ENCODE results near the gene IKBKE.
A peak's percentile ranks its signal among the peaks of the same experiment; 100 is the strongest.

IKBKE gene

DNA sequence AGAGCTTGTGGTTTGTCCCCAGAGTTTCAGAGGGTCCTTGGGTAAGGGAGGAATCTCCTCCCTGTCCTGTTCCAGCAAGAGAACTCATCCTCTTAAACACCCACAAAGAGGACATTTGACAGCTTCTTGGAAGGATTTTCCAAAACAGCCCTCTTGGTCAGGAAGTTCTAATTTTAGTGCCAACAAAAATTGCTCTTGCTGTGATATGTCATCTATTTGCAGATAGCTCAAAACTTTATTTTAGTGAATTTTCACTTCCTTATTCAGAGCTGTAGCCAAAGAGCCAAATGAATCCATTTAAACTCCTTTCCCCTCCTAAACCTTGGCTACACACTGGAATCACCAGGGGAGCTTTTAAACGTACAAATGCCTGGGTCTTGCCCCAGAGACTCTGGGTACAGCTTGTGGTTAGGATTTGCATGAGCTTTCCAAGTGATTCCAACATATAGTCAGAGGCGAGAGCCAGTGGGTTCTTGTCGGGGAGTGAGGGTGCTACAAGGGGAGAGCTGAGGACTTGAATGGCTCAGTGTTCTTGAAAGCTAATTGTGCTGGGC lies 25.3 kb downstream of the IKBKE start:
- DNase-seq (ENCODE audit: low read depth in 3 of 3) = no peak

DNA sequence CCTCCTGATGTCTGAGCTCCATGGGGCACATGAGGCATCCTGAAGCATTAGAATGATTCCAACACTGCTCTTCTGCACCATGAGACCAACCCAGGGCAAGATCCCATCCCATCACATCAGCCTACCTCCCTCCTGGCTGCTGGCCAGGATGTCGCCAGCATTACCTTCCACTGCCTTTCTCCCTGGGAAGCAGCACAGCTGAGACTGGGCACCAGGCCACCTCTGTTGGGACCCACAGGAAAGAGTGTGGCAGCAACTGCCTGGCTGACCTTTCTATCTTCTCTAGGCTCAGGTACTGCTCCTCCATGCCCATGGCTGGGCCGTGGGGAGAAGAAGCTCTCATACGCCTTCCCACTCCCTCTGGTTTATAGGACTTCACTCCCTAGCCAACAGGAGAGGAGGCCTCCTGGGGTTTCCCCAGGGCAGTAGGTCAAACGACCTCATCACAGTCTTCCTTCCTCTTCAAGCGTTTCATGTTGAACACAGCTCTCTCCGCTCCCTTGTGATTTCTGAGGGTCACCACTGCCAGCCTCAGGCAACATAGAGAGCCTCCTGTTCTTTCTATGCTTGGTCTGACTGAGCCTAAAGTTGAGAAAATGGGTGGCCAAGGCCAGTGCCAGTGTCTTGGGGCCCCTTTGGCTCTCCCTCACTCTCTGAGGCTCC lies 26.0 kb downstream of the IKBKE start:
- DNase-seq (ENCODE audit: low read depth in 3 of 3) = no peak

GRCh38 chr1:206497363-206497762 lies 27.1 kb downstream of the IKBKE start:
- DNase-seq (ENCODE audit: low read depth in 3 of 3) = no peak

DNA sequence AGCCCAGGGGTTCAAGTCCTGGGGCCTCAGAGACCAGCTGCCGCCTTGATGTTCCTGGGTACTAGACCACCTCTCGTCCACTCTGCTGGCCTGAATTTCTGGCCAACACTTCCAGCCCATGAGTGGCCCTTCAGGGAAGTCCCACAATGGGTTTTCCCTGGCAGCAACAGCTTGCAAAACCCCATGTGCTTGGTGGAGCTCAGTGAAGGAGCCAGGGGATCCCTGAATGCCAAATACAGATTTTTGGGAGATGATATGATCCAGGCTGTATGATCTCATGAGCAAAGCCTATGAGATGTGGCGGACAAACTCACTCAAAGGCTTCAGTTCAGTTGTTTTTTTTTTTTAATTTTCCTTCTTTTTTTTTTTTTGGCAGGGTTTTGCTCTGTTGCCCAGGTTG lies 27.5 kb downstream of the IKBKE start:
- no peak for DNase-seq (ENCODE audit: low read depth in 3 of 3)

DNA sequence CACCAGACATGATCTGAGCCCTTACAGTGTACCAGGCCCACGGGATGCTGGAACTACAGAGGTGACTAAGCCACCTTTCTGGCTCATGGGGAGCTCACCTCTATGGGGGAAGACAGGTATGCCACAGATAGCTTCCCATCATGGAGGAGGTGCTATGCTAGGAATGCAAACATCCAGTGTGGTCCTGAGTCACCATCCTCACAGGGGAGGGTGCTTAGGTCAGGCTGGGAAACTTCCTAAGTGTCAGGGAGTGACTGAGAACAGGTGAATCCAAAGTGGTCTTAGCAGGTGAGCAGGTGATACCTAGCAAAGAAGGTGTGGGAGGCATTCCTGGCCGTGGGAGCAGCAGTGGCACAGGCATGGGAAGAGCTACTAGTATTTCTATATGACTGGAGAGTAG lies 28.4 kb downstream of the IKBKE start:
- no peak for DNase-seq (ENCODE audit: low read depth in 3 of 3)

DNA sequence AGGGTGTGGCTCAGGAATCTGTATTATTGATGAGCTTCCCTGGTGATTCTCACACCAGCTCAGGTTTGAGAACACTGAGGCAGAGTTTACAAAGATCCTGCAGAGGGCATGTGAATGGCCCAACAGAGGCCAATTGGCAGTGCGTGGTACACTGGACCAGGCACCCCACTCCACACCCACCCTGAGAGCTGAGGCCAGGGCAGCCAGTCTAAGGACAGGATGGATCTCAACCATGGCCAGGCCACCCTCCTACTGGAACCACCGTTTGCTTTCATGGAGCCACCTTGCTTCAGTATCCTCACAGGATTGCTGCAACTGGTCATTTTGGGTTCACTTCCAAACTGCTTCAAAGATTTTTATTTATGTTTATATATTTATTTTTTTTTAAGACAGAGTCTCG lies 29.8 kb downstream of the IKBKE start:
- no peak for DNase-seq (ENCODE audit: low read depth in 3 of 3)

- DNase-seq (ENCODE audit: low read depth in 3 of 3) = no peak
Measured at GRCh38 chr1:206501881-206502280, 31.6 kb downstream of the IKBKE start.

DNA sequence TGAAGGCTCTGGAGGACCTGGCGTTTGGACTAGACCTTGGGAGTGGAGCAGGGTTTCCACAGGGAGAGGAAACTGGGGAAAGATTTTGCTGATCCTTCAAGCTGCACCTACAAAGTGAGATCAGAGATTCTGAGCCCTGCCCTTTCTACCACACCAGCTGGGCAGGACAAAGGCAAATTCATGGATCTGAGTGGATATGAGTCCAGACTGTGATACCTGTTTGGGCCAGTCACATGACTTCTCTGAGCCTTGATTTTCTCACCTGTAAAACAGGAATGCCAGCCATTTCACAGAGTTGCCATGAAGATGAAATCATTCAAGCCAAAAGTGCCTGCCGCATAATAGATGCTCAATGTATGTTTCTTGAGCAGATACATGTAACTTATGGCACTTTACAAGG lies 32.1 kb downstream of the IKBKE start:
- no peak for DNase-seq (ENCODE audit: low read depth in 3 of 3)

GRCh38 chr1:206502812-206503211 lies 32.5 kb downstream of the IKBKE start:
- no peak for DNase-seq (ENCODE audit: low read depth in 3 of 3)

- peak; percentile 32 to 42 (median 40) for DNase-seq (ENCODE audit: low read depth in 3 of 3)
Measured at GRCh38 chr1:206503591-206504362, 33.5 kb downstream of the IKBKE start.

DNA sequence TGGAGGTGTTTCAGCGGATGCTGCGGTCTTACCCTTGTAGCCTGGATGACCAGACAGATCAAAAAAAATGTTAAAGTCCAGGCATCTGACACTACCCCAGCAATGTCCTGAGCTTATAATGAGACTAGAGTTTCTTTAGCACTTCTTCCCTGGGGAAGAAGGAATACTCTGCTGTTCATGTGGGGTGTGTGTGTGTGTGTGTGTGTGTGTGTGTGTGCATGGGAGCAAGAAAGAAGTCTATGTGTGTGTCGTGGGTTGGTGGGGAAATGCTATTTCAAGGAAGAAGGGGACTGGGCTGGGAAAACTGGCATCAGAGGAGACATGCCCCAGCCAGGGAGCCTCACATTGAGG lies 34.1 kb downstream of the IKBKE start:
- DNase-seq (ENCODE audit: low read depth in 3 of 3) = no peak

- DNase-seq (ENCODE audit: low read depth in 3 of 3) = no peak
Measured at GRCh38 chr1:206505702-206506355, 35.6 kb downstream of the IKBKE start.

DNA sequence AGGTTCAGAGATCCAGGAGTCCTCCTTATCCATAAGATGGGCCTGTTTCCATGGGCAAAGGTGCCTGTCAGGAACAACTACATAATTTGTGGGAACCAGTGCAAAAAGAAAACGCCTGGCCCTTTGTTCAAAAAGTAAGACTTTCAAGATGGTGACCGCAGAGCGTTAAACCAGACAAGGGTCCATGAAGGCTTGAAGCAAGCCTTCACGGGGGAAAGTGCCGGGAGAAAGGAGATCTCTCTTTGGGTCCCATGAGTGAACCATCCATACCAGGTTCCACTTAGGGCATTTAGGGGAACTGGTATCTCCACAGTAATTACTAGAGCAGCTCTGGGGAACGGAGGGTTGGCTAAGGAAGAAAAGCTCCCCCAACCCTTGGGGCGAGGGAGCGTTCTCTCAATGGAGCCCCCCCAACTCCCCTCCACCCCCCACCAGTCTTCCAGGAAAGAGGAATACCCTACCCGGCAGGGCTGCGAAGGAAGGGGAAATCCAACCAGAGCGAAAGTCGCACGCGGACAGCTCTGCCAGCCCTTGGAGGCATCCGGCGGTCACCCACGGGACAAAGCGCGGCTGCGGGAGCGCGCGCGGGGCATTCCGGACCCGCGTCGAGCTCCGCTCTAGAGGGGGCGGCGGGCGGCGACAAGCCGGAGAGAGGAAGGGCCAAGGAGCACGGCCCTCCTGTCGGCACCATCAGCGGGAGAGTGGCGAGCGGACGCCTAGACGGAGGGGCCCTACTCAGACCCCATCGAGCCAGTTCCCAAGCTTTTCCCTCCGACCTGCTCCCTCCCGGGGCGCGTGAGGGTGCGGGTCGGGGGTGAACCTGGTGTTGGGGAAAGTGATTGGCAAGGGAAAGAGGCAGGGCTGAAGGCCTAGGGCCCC lies 36.4 kb downstream of the IKBKE start:
- DNase-seq (ENCODE audit: low read depth in 3 of 3) = no peak

- peak; percentile 63 to 86 (median 66) for DNase-seq (ENCODE audit: low read depth in 3 of 3)
Measured at GRCh38 chr1:206507284-206508129, 37.2 kb downstream of the IKBKE start, which contains the start of gene RASSF5. TSS of gene RASSF5 (plus strand) at chr1:206507531. CDS start at chr1:206507603, 72 bp downstream.

DNA sequence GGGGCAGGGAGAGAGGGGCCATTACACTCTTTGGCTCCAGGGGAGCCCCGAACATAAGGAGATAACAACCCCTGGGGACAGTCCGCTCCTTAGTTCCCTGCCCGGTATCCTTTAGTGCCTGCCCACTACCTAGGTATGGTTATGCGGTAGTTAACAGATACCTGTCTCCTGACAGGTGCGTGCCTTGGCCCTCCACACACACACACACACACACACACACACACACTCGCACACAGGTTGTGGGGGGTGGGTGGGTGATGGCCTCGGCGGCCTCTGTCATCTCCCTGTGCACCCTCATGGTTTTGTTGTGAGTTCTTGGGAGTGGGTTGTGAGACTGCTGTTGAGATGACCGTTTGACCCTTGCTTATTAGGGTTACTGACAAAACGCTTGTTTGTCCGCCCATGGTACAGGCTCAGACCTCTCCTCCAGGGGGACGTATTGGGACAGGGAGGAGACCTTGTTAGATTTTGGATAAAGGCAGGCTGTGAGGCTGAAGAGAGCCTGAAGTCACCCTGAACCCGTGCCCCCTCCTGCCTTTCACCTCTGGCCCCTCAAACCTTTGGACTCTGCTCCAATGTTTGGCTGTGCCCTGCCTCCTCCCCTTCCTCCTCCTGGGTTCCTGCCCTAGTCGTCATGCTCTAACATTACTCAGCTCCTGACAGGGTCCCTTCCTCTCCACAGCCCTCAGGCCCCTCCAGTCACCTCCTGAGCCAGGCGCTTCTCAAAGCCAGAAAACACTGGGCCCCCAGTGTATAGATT lies 38.0 kb downstream of the IKBKE start:
- no peak for DNase-seq (ENCODE audit: low read depth in 3 of 3)

DNA sequence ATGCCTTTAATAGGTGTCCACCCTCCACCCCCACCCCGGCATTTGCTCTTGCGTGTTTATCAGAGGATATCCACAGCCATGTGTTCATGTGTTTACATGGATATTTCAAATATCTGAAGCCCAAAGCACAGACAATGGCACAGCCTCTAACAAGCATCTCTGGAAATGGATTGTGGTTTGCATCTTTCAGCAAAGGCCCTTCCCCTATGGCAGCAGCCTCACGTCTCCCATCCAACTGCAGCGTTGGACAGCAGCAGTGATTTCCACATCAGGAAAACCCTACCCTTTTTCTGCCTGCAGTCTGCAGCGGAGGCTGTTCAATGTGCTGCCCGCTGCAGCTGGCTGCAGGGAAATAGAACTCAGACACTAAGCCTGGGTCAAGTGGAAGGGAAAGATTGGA lies 38.7 kb downstream of the IKBKE start:
- DNase-seq (ENCODE audit: low read depth in 3 of 3) = no peak

DNA sequence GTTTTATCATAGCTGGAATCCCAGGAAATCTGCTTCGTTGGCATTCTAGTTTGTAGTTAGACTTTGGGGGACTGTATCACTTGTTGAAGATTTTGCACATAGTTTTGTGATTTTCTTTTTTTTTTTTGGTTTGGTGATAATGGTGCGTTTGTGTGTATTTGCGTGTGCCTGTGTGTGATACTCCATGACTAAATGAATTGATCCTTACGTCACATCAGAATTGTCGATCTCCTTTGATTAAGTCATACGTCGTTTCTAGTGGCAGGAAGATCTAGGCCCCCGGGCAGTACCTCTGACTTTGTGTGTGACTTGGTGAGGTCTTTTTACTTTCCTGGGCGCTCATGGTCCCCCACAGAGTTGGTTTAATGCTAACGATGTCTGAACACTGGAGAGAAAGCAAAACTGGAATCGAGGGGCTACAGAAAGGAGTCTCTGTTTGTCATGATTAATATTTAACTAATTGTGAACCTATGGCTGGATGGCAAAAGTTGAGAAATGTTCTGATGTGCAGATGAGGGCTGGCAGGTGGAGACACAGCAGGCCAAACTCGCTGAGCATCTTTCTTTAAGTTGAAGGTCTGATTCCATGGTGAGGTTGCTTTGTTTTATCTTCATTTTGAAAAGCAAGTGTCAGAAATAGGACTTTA lies 39.5 kb downstream of the IKBKE start:
- DNase-seq (ENCODE audit: low read depth in 3 of 3) = no peak

- no peak for DNase-seq (ENCODE audit: low read depth in 3 of 3)
Measured at GRCh38 chr1:206510371-206510770, 40.1 kb downstream of the IKBKE start.

- no peak for DNase-seq (ENCODE audit: low read depth in 3 of 3)
Measured at GRCh38 chr1:206511362-206512057, 41.2 kb downstream of the IKBKE start.
